ENCODE measurements around the gene SNX2.

SNX2 gene

GRCh38 chr5:122738088-122738487 lies 36.8 kb upstream of the SNX2 start:
- no peak for DNase-seq
- in situ Hi-C loops (cut with HindIII; ENCODE audit: low pct_ligation_motif_present, low sequenced_read_pairs), result no loop called here
- no peak for TF ChIP-seq CTCF (IDR thresholded peaks at IDR 0.05; ENCODE audit: low read depth, low read length, missing control alignments)

GRCh38 chr5:122741681-122742080 lies 33.2 kb upstream of the SNX2 start:
- Histone ChIP-seq H3K27me3 (replicated peaks) (no peaks in the 10 kb centered on the region), H3K36me3 (replicated peaks) (no peaks in the 10 kb centered on the region), H3K4me3 (ENCODE audit: low read depth, low read length) (no peak overlapping the region), H3K27ac (no peak overlapping the region)
- no peak for TF ChIP-seq CTCF (IDR thresholded peaks at IDR 0.05; ENCODE audit: low read depth, low read length, missing control alignments)
- in situ Hi-C loops (cut with HindIII; ENCODE audit: low pct_ligation_motif_present, low sequenced_read_pairs), result no loop called here
- peak; percentile 23 for DNase-seq

More at GRCh38 chr5:122738088-122738487, 36.8 kb upstream of the SNX2 start:
- Histone ChIP-seq H3K36me3 (replicated peaks) (no peaks in the 10 kb centered on the region), H3K27me3 (replicated peaks) (no peaks in the 10 kb centered on the region), H3K4me3 (ENCODE audit: low read depth, low read length) (no peak overlapping the region), H3K27ac (no peak overlapping the region)

GRCh38 chr5:122743261-122743660 lies 31.6 kb upstream of the SNX2 start:
- Histone ChIP-seq H3K4me3 (ENCODE audit: low read depth, low read length) (no peak overlapping the region), H3K27ac (no peak overlapping the region), H3K27me3 (replicated peaks) (no peaks in the 10 kb centered on the region), H3K36me3 (replicated peaks) (no peaks in the 10 kb centered on the region)
- DNase-seq, result no peak
- in situ Hi-C loops (cut with HindIII; ENCODE audit: low pct_ligation_motif_present, low sequenced_read_pairs), result no loop called here
- TF ChIP-seq CTCF (IDR thresholded peaks at IDR 0.05; ENCODE audit: low read depth, low read length, missing control alignments), result no peak

- in situ Hi-C loops (cut with HindIII; ENCODE audit: low pct_ligation_motif_present, low sequenced_read_pairs), result no loop called here
- no peak overlapping the region for H3K27ac ChIP-seq
- no peak for TF ChIP-seq CTCF (IDR thresholded peaks at IDR 0.05; ENCODE audit: low read depth, low read length, missing control alignments)
- H3K27me3 ChIP-seq (replicated peaks), result no peaks in the 10 kb centered on the region
- no peaks in the 10 kb centered on the region for H3K36me3 ChIP-seq (replicated peaks)
- H3K4me3 ChIP-seq (ENCODE audit: low read depth, low read length), result no peak overlapping the region
- no peak for DNase-seq
Observed at GRCh38 chr5:122745597-122745996, 29.3 kb upstream of the SNX2 start.

GRCh38 chr5:122749886-122750285 lies 25.0 kb upstream of the SNX2 start:
- in situ Hi-C loops (cut with HindIII; ENCODE audit: low pct_ligation_motif_present, low sequenced_read_pairs), result no loop called here
- no peak for TF ChIP-seq CTCF (IDR thresholded peaks at IDR 0.05; ENCODE audit: low read depth, low read length, missing control alignments)

GRCh38 chr5:122751293-122751782 lies 23.5 kb upstream of the SNX2 start:
- peak overlapping the region; percentile 51 for H3K27ac ChIP-seq
- in situ Hi-C loops (cut with HindIII; ENCODE audit: low pct_ligation_motif_present, low sequenced_read_pairs), result no loop called here
- H3K4me3 ChIP-seq (ENCODE audit: low read depth, low read length), result no peak overlapping the region
- no peak for TF ChIP-seq CTCF (IDR thresholded peaks at IDR 0.05; ENCODE audit: low read depth, low read length, missing control alignments)
- no peaks in the 10 kb centered on the region for H3K27me3 ChIP-seq (replicated peaks)
- no peaks in the 10 kb centered on the region for H3K36me3 ChIP-seq (replicated peaks)
- peak; percentile 94 for DNase-seq

More at GRCh38 chr5:122749886-122750285, 25.0 kb upstream of the SNX2 start:
- no peak for DNase-seq
- H3K27ac ChIP-seq, result no peak overlapping the region
- H3K4me3 ChIP-seq (ENCODE audit: low read depth, low read length), result no peak overlapping the region
- no peaks in the 10 kb centered on the region for H3K36me3 ChIP-seq (replicated peaks)
- no peaks in the 10 kb centered on the region for H3K27me3 ChIP-seq (replicated peaks)

Measured in brain microvascular endothelial cell (primary cell).